DMS 273 (cell line): Measurements from ENCODE around the gene FKBP10.
A peak's percentile ranks its signal among the peaks of the same experiment; 100 is the strongest.
"Not testable (repeated sequence)": the region's sequence is repeated elsewhere in the genome, so short reads cannot be mapped to it uniquely, and the experiment has no call there.

Source experiments
- DNase-seq: peaks from one replicate; lab custom pipeline; 2025; ENCODE audit not compliant: unreplicated experiment; lab: John Stamatoyannopoulos, UW

Gene FKBP10

GRCh38 chr17:41806685-41807445, 5.9 kb upstream of the FKBP10 start:
- DNase-seq, result no peak

GRCh38 chr17:41810659-41811548, 1.9 kb upstream of the FKBP10 start:
- DNase-seq, result no peak

GRCh38 chr17:41811549-41812380, 1.0 kb upstream of the FKBP10 start, which contains the start of gene P3H4:
P3H4 (minus strand) TSS chr17:41811949; CDS start chr17:41811915, 34 bp downstream.
- DNase-seq, result peak; percentile 88

- DNase-seq, result no peak
Observed at GRCh38 chr17:41813152-41813680, 412 bp downstream of the FKBP10 start.

- DNase-seq, result no peak
Observed at GRCh38 chr17:41813699-41814124, 908 bp downstream of the FKBP10 start.

- DNase-seq, result no peak
Observed at GRCh38 chr17:41814195-41814594, 1.4 kb downstream of the FKBP10 start.

GRCh38 chr17:41816637-41817320, 4.0 kb downstream of the FKBP10 start:
- no peak for DNase-seq

GRCh38 chr17:41818024-41818423, 5.2 kb downstream of the FKBP10 start:
- no peak for DNase-seq

GRCh38 chr17:41821776-41822175, 9.0 kb downstream of the FKBP10 start:
- no peak for DNase-seq

- DNase-seq, result no peak
Observed at GRCh38 chr17:41822216-41823140, 9.7 kb downstream of the FKBP10 start.

- no peak for DNase-seq
Observed at GRCh38 chr17:41823141-41823524, 10.3 kb downstream of the FKBP10 start.

GRCh38 chr17:41823580-41823979, 10.8 kb downstream of the FKBP10 start:
- DNase-seq, result no peak

- no peak for DNase-seq
Observed at GRCh38 chr17:41824086-41824485, 11.3 kb downstream of the FKBP10 start.

GRCh38 chr17:41825175-41825845, 12.5 kb downstream of the FKBP10 start:
- no peak for DNase-seq

GRCh38 chr17:41829961-41830360, 17.2 kb downstream of the FKBP10 start:
- DNase-seq, result not testable (repeated sequence)

- DNase-seq, result peak; percentile 55
Observed at GRCh38 chr17:41835214-41835799, 22.5 kb downstream of the FKBP10 start.

- peak; percentile 80 for DNase-seq
Observed at GRCh38 chr17:41835800-41836549, 23.2 kb downstream of the FKBP10 start, which contains the start of gene NT5C3B. NT5C3B (minus strand) TSS chr17:41836232; CDS start chr17:41836193, 39 bp downstream.
